GM18505 (cell line): ENCODE measurements around the gene DENND2D.

ENCODE experiments used
- ATAC-seq: cut with Tn5 transposase; IDR thresholded peaks from one replicate; pipeline ENCODE4 v1.9.1; 2021; ENCODE audit not compliant: unreplicated experiment
- POLR2A ChIP-seq: IDR thresholded peaks from 4 replicates; pipeline ENCODE4 v1.6.1; 2011; ENCODE audit warnings: borderline replicate concordance; ENCODE audit not compliant: insufficient read depth, insufficient read length; ENCODE audit errors: extremely low read depth

DENND2D gene

GRCh38 chr1:111227851-111228747 is 27.7 kb upstream of the DENND2D start:
- ATAC-seq = no peak
- TF ChIP-seq POLR2A = no peak

DNA sequence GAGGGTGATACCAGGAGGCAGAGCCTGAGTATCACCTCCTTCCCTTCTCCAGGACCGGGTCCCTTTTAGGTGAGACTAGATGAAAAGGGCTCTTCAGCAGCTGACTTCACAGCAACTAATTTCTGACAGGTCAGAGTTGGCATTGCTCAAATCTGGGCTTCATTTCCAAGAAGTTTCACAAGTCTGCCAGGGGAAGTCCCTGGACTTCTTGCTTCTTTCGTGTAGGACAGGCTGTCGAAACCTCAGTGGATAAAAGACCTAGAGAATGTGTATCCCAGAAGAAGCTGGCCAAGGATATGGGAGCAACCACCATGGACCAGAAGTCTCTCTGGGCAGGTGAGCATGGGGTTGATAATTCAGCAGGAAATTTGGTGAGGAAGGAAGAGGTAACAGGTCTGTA is 27.0 kb upstream of the DENND2D start, which contains the start of gene CHI3L2:
TSS of gene CHI3L2 (plus strand) at position 280 of the 400 bp plus-strand sequence. CDS start at position 297, 17 bp downstream.
- ATAC-seq = no peak
- TF ChIP-seq POLR2A = no peak

- no peak for TF ChIP-seq POLR2A
- no peak for ATAC-seq
Measured at GRCh38 chr1:111225717-111226400, 25.4 kb upstream of the DENND2D start.

DNA sequence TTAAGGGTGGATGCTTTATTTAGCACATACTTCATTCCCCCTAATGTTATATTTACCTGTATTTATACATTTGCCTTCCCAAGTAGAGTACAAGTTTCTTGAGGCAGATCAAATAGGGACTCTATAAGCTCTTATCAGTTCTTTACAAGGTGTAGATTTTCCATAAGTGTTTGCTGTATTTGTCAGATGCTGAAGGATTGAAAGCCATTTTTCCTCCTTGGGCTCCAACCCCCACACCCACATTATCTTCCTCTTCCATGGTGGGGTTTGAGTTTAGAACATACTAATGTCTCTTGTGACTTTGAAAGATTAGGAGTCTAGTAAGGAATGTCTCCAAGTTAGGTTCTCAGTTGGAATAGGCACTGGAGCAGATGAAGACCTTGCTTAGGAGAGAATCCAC is 24.6 kb upstream of the DENND2D start:
- no peak for ATAC-seq
- TF ChIP-seq POLR2A = no peak

GRCh38 chr1:111223126-111223685 is 22.8 kb upstream of the DENND2D start:
- no peak for ATAC-seq
- no peak for TF ChIP-seq POLR2A

DNA sequence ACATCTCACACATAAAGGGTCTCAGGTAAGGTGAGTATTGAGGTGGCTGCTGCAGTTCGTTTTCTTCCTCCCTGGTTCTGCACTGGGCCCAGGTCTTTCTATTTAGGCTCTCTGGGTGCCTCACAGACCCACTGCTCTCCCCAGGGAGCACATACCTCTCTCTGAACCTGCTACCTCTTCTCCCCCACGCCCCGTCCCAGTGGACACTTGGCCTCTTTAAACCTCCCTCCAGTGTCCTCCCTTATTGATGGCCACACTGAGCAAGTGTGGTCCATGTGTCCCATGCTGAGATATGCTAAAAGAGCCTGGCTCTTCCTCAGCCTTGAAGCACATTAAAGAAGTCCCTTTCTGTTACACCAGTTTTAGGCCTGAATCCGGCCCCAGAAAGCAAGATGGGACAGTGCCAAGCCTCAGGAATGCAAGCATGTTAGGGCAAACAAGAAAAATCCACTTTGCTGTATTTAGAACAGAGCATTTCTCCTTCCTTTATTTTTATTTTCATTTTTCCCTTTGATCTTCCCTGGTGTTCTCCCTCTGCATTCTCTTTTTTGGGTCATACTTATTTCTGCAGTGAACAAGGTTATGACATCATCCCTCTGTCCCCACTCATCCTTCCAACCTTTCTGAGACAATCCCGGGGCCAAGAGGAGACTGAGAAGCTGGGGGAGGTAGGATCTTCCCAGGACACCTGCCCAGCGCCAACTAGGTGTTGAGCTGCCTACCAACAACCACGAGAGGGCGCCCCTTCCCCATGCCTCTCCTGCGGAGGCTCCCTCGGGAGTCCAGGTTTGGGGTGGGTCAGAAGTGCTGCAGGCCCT is 22.1 kb upstream of the DENND2D start:
- TF ChIP-seq POLR2A = no peak
- peak; percentile 21 for ATAC-seq

DNA sequence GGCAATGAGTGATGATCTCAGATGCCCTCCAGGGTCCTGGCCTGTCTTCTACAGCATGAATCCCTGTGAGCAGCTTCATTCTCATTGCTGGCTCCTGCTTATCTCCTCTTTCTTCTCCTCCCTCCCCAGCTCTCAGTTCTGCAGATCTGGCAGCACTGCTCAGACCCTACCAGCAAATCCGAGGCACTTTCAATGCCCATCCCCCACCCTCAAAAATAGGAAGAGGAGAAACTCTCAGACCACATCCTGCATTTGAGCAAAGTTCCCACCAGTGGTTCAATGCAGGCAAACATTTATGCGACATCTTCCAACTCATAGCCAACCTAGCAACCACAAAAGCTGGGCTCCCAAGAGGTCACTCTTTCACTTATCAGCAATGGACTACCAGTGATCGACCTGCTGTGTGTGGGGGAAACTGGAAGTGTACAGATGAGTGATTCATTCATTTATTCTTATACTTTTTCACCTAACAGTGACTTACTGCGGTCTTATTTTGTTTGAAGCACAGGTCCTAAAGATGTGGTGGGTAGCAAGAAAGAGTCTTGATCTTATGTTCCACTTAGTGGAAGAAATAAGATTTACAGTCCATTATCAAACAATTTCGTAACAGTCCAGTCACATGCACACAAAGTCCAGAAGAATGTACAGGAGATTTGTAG is 21.3 kb upstream of the DENND2D start:
- ATAC-seq = peak; percentile 57
- TF ChIP-seq POLR2A = peak; percentile 0

GRCh38 chr1:111221276-111221632 is 20.8 kb upstream of the DENND2D start:
- peak; percentile 37 for TF ChIP-seq POLR2A
- no peak for ATAC-seq

DNA sequence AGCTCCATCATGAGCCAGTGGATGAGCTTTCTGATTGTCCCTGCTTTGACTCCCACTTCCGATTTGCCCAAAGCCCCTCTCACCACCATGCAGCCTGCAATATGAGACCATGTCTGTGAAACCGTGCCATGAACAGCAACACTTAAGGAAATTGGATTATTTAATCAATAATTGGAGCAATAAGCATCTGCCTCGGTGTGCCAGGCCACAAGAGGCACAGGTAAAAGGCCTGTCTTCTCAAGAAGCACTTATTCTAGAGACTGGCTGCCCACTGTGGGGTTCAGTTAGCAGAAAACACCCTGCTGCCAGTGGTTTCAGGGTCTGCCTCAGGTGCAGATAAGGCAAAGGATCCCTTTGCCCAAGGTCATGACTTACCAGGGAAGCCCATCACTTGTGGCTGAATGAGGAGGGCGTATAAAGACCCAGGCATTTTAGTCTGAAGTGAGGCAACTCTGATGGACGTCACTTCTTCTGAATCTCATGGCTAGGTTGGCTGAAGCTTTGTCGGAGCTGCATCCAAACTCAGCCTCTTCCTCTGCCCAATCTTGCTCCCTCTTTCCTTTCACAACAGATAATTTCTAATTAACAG is 19.9 kb upstream of the DENND2D start:
- no peak for TF ChIP-seq POLR2A
- no peak for ATAC-seq

DNA sequence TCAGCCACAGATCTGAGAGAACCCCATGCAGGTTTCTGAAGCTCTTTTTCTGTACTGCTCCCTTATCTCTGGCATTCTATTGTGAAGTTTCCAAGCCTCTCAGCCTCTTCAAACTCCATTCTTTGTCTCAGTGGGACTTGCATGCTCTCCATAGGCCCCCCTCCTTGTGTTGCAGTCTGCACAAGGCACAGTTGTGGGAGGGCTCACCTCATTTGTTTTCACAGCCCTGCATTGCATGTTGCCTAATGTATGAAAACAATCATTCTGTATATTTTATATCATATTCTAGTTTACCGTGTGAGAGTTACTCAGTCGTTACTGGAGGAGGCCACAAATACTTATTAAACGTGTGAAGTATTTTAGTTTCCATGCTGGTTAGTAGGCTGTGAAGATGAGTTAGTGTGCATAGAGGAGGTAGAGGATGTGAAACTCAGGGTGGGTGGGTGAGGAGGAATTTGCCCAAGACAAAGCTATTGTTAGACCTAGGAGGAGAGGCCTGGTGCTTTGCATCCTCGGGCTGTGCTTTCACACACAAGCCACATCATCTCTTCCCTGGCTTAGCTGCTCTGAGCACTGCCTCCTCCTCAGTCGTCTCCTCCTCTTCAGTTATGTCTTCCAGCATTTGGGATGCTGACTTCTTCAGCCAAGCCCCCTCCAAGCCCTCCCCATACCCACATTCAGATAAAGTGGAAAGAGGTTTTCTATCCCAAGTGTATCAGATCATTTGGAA is 19.3 kb upstream of the DENND2D start:
- TF ChIP-seq POLR2A = peak; percentile 58
- peak; percentile 38 for ATAC-seq

GRCh38 chr1:111218701-111219556 is 18.5 kb upstream of the DENND2D start:
- TF ChIP-seq POLR2A = no peak

More at GRCh38 chr1:111218701-111219556, 18.5 kb upstream of the DENND2D start:
- no peak for ATAC-seq
